ENCODE results near the gene BICRA.
A peak's percentile ranks its signal among the peaks of the same experiment; 100 is the strongest.

BICRA gene

GRCh38 chr19:47613165-47614020, 4.5 kb downstream of the BICRA start:
- Mint-ChIP-seq H3K9me3 (peaks cover 2% of the 10 kb centered on the region), H3K4me1 (peaks cover 32% of the 10 kb centered on the region), H3K36me3 (peaks cover 7% of the 10 kb centered on the region), H3K27ac (no peak overlapping the region), H3K27me3 (no peaks in the 10 kb centered on the region), H3K4me3 (no peak overlapping the region)
- ATAC-seq (ENCODE audit: low read depth) (no peak), DNase-seq (ENCODE audit: low spot score in 2 of 2) (no peak)

- Mint-ChIP-seq H3K27me3 (no peaks in the 10 kb centered on the region), H3K27ac (no peak overlapping the region), H3K9me3 (peaks cover 2% of the 10 kb centered on the region), H3K4me3 (no peak overlapping the region), H3K4me1 (peaks cover 32% of the 10 kb centered on the region), H3K36me3 (peaks cover 7% of the 10 kb centered on the region)
- no peak for ATAC-seq (ENCODE audit: low read depth)
- DNase-seq (ENCODE audit: low spot score in 2 of 2), result no peak
These were observed 5.0 kb downstream of the BICRA start for GRCh38 chr19:47614021-47614295.

- no peak overlapping the region for H3K27ac Mint-ChIP-seq
- no peaks in the 10 kb centered on the region for H3K27me3 Mint-ChIP-seq
- H3K36me3 Mint-ChIP-seq, result peaks cover 8% of the 10 kb centered on the region
- peaks cover 32% of the 10 kb centered on the region for H3K4me1 Mint-ChIP-seq
- DNase-seq (ENCODE audit: low spot score in 2 of 2) (no peak), ATAC-seq (ENCODE audit: low read depth) (no peak)
- H3K9me3 Mint-ChIP-seq, result peaks cover 2% of the 10 kb centered on the region
- H3K4me3 Mint-ChIP-seq, result no peak overlapping the region
These were observed 5.6 kb downstream of the BICRA start for GRCh38 chr19:47614559-47614958.

- ATAC-seq (ENCODE audit: low read depth), result peak; percentile 58
- Mint-ChIP-seq H3K4me3 (no peak overlapping the region), H3K27ac (peak overlapping the region; percentile 2), H3K9me3 (peaks cover 2% of the 10 kb centered on the region), H3K36me3 (peaks cover 11% of the 10 kb centered on the region), H3K4me1 (peaks cover 35% of the 10 kb centered on the region), H3K27me3 (no peaks in the 10 kb centered on the region)
- no peak for DNase-seq (ENCODE audit: low spot score in 2 of 2)
These were observed 6.3 kb downstream of the BICRA start for GRCh38 chr19:47615230-47615629.

- H3K9me3 Mint-ChIP-seq, result peaks cover 2% of the 10 kb centered on the region
- no peak overlapping the region for H3K4me3 Mint-ChIP-seq
- H3K27me3 Mint-ChIP-seq, result no peaks in the 10 kb centered on the region
- peaks cover 11% of the 10 kb centered on the region for H3K36me3 Mint-ChIP-seq
- H3K27ac Mint-ChIP-seq, result no peak overlapping the region
- H3K4me1 Mint-ChIP-seq, result peaks cover 30% of the 10 kb centered on the region
- ATAC-seq (ENCODE audit: low read depth), result no peak
- no peak for DNase-seq (ENCODE audit: low spot score in 2 of 2)
These were observed 6.8 kb downstream of the BICRA start for GRCh38 chr19:47615714-47616113.

- Mint-ChIP-seq H3K36me3 (peaks cover 16% of the 10 kb centered on the region), H3K9me3 (peaks cover 2% of the 10 kb centered on the region), H3K27me3 (no peaks in the 10 kb centered on the region), H3K4me3 (no peak overlapping the region), H3K27ac (no peak overlapping the region), H3K4me1 (peaks cover 14% of the 10 kb centered on the region)
- ATAC-seq (ENCODE audit: low read depth) (no peak), DNase-seq (ENCODE audit: low spot score in 2 of 2) (no peak)
These were observed 9.8 kb downstream of the BICRA start for GRCh38 chr19:47618771-47619170.

GRCh38 chr19:47619763-47620162, 10.8 kb downstream of the BICRA start:
- Mint-ChIP-seq H3K4me1 (peaks cover 14% of the 10 kb centered on the region), H3K27me3 (no peaks in the 10 kb centered on the region), H3K9me3 (no peaks in the 10 kb centered on the region), H3K4me3 (no peak overlapping the region), H3K27ac (no peak overlapping the region), H3K36me3 (peaks cover 17% of the 10 kb centered on the region)
- DNase-seq (ENCODE audit: low spot score in 2 of 2) (no peak), ATAC-seq (ENCODE audit: low read depth) (no peak)

GRCh38 chr19:47623151-47623920, 14.4 kb downstream of the BICRA start:
- Mint-ChIP-seq H3K4me1 (peaks cover 19% of the 10 kb centered on the region), H3K27me3 (no peaks in the 10 kb centered on the region), H3K36me3 (peaks cover 14% of the 10 kb centered on the region), H3K4me3 (no peak overlapping the region), H3K27ac (no peak overlapping the region), H3K9me3 (no peaks in the 10 kb centered on the region)
- no peak for ATAC-seq (ENCODE audit: low read depth)
- no peak for DNase-seq (ENCODE audit: low spot score in 2 of 2)

GRCh38 chr19:47623921-47624391, 15.0 kb downstream of the BICRA start:
- no peaks in the 10 kb centered on the region for H3K9me3 Mint-ChIP-seq
- DNase-seq (ENCODE audit: low spot score in 2 of 2) (no peak), ATAC-seq (ENCODE audit: low read depth) (no peak)
- peaks cover 17% of the 10 kb centered on the region for H3K36me3 Mint-ChIP-seq
- H3K4me1 Mint-ChIP-seq, result peaks cover 22% of the 10 kb centered on the region
- H3K4me3 Mint-ChIP-seq, result no peak overlapping the region
- no peak overlapping the region for H3K27ac Mint-ChIP-seq
- H3K27me3 Mint-ChIP-seq, result no peaks in the 10 kb centered on the region

GRCh38 chr19:47625650-47626049, 16.7 kb downstream of the BICRA start:
- peaks cover 18% of the 10 kb centered on the region for H3K4me1 Mint-ChIP-seq
- H3K9me3 Mint-ChIP-seq, result no peaks in the 10 kb centered on the region
- DNase-seq (ENCODE audit: low spot score in 2 of 2) (no peak), ATAC-seq (ENCODE audit: low read depth) (no peak)
- H3K4me3 Mint-ChIP-seq, result no peak overlapping the region
- peak overlapping the region; percentile 48 for H3K27ac Mint-ChIP-seq
- H3K27me3 Mint-ChIP-seq, result no peaks in the 10 kb centered on the region
- H3K36me3 Mint-ChIP-seq, result peaks cover 25% of the 10 kb centered on the region

- Mint-ChIP-seq H3K36me3 (peaks cover 26% of the 10 kb centered on the region), H3K4me3 (no peak overlapping the region), H3K27me3 (no peaks in the 10 kb centered on the region), H3K4me1 (peaks cover 18% of the 10 kb centered on the region), H3K9me3 (no peaks in the 10 kb centered on the region), H3K27ac (no peak overlapping the region)
- no peak for DNase-seq (ENCODE audit: low spot score in 2 of 2)
- no peak for ATAC-seq (ENCODE audit: low read depth)
These were observed 17.3 kb downstream of the BICRA start for GRCh38 chr19:47626238-47626637.

GRCh38 chr19:47628078-47628771, 19.3 kb downstream of the BICRA start:
- Mint-ChIP-seq H3K4me1 (peaks cover 23% of the 10 kb centered on the region), H3K9me3 (no peaks in the 10 kb centered on the region), H3K36me3 (peaks cover 29% of the 10 kb centered on the region), H3K4me3 (no peak overlapping the region), H3K27ac (no peak overlapping the region), H3K27me3 (no peaks in the 10 kb centered on the region)
- ATAC-seq (ENCODE audit: low read depth) (no peak), DNase-seq (ENCODE audit: low spot score in 2 of 2) (no peak)

- Mint-ChIP-seq H3K4me1 (peaks cover 18% of the 10 kb centered on the region), H3K27me3 (no peaks in the 10 kb centered on the region), H3K4me3 (no peak overlapping the region)
These were observed 21.7 kb downstream of the BICRA start for GRCh38 chr19:47630594-47630993.

More at GRCh38 chr19:47630594-47630993, 21.7 kb downstream of the BICRA start:
- ATAC-seq (ENCODE audit: low read depth) (no peak), DNase-seq (ENCODE audit: low spot score in 2 of 2) (no peak)
- Mint-ChIP-seq H3K9me3 (no peaks in the 10 kb centered on the region), H3K27ac (no peak overlapping the region), H3K36me3 (peaks cover 27% of the 10 kb centered on the region)
